Suprapubic skin (tissue), 4 donors: ENCODE measurements around the gene DOLPP1.

Source experiments
- EP300 ChIP-seq: sonication (generic); formaldehyde crosslinking; IDR thresholded peaks from one replicate; pipeline ENCODE4 v1.6.1; 2017; ENCODE audit warnings: antibody characterized with exemption
- POLR2A ChIP-seq, 2 donors: fragments of 450-650 bp; IDR thresholded peaks; one replicate each; pipeline ENCODE4 v1.6.1; 2017; ENCODE audit warnings: antibody characterized with exemption in 2 of 2, mild to moderate bottlenecking in 2 of 2, moderate library complexity in 2 of 2
- POLR2AphosphoS5 ChIP-seq, 3 donors: sonication (generic); formaldehyde crosslinking; IDR thresholded peaks; one replicate each; pipeline ENCODE4 v1.6.1; 2017; ENCODE audit warnings: antibody characterized with exemption in 3 of 3
- TF ChIP-seq, protein P1 (sequence below), 2 donors: fragments of 200-600 bp in 1 of 2; fragments of 450-650 bp in 1 of 2; sonication (generic) in 1 of 2; IDR thresholded peaks; one replicate each; pipeline ENCODE4 v1.5.1; 2016 to 2019; ENCODE audit warnings: antibody characterized with exemption in 2 of 2, mild to moderate bottlenecking in 1 of 2, moderate library complexity in 1 of 2

DNA sequence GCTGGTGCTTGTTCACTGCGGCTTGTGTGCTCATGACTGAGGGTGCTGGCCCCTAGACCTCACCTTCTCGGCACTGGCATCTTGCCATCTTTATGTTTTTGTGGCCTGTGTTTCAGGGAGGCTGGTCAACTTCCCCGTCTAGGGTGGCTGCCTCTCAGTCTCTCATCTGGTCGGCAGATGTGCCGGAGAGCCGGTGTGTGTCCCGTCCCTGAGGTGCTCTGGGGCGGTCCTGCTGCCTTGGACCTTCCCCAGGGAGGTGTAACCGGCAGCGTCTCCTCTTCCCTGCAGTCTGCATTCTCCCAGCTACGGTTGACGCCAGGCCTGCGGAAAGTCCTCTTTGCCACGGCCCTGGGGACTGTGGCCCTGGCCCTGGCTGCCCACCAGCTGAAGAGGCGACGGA, 38.9 kb upstream of the DOLPP1 start:
- no peak for TF ChIP-seq POLR2A (IDR thresholded peaks at IDR 0.05)
- TF ChIP-seq, protein P1, sequence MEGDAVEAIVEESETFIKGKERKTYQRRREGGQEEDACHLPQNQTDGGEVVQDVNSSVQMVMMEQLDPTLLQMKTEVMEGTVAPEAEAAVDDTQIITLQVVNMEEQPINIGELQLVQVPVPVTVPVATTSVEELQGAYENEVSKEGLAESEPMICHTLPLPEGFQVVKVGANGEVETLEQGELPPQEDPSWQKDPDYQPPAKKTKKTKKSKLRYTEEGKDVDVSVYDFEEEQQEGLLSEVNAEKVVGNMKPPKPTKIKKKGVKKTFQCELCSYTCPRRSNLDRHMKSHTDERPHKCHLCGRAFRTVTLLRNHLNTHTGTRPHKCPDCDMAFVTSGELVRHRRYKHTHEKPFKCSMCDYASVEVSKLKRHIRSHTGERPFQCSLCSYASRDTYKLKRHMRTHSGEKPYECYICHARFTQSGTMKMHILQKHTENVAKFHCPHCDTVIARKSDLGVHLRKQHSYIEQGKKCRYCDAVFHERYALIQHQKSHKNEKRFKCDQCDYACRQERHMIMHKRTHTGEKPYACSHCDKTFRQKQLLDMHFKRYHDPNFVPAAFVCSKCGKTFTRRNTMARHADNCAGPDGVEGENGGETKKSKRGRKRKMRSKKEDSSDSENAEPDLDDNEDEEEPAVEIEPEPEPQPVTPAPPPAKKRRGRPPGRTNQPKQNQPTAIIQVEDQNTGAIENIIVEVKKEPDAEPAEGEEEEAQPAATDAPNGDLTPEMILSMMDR (IDR thresholded peaks at IDR 0.05): no peak
- TF ChIP-seq EP300: no peak
- TF ChIP-seq POLR2AphosphoS5 (IDR thresholded peaks at IDR 0.05): no peak
